ENCODE data around the gene KCND2. TPM values are rescaled to one million over a fixed set of nuclear protein-coding genes. Genes with fewer than 3 reads are reported as not detected.

KCND2 gene
- total RNA-seq, 4 donors from 2014 or later: 0.07 to 0.93 (median 0.30) TPM

DNA sequence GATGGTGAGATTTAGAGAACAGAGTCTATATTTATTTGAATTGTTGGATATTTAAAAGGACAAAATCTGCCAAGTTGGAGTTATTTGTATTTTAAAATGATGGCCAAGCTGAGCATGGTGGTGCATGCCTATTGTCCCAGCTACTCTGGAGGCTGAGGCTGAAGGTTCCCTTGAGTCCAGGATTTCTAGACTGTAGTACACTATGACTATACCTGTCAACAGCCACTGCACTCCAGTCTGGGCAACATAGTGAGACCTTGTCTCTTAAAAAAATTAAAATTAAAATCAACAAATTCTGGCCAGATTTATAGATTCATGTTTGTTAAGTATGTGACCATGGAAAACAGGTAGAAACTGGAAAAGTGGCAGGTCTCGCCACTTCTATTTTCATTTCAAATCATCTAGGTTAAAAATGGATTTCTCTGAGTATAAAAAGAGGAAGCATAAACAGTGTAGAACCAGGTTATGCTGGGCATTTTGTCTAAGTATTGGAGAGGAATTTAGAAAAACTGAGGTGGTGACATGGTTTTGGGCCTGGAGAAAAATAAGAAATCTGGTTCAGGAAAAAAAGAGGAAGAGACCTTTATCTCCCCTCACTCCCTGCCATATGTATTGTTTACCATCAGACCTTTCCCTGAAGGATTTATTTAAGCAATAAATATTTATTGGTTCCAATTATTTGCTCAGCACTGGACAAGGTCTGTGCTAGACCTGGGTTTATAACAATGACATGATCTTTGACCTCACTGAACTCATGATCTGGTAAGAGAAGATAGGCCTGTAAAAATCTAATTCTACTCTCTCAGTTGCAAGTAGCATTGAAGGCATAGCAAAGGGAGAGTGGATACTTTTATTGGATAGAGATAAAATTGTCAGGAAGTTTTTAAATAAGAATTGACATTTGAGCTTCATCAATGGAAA is 450.8 kb downstream of the KCND2 start:
- H3K4me3 ChIP-seq: no peak overlapping the region
- in situ Hi-C loops (cut with MboI; ENCODE audit: low sequenced_read_pairs in 4 of 4): no loop called here
- H3K4me1 ChIP-seq: no peaks in the 10 kb centered on the region
- intact Hi-C loops (cut with DNase I; ENCODE audit: low total_unique reads): no loop called here
- DNase-seq (no peak), ATAC-seq (no peak)
- H3K36me3 ChIP-seq: no peaks in the 10 kb centered on the region
- H3K9me3 ChIP-seq: no peaks in the 10 kb centered on the region
- H3K27me3 ChIP-seq: no peaks in the 10 kb centered on the region
- H3K27ac ChIP-seq: no peak overlapping the region
- TF ChIP-seq, protein P1, sequence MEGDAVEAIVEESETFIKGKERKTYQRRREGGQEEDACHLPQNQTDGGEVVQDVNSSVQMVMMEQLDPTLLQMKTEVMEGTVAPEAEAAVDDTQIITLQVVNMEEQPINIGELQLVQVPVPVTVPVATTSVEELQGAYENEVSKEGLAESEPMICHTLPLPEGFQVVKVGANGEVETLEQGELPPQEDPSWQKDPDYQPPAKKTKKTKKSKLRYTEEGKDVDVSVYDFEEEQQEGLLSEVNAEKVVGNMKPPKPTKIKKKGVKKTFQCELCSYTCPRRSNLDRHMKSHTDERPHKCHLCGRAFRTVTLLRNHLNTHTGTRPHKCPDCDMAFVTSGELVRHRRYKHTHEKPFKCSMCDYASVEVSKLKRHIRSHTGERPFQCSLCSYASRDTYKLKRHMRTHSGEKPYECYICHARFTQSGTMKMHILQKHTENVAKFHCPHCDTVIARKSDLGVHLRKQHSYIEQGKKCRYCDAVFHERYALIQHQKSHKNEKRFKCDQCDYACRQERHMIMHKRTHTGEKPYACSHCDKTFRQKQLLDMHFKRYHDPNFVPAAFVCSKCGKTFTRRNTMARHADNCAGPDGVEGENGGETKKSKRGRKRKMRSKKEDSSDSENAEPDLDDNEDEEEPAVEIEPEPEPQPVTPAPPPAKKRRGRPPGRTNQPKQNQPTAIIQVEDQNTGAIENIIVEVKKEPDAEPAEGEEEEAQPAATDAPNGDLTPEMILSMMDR (IDR thresholded peaks at IDR 0.05 in 4 of 5, conservative IDR thresholded peaks at IDR 0.05 in 1 of 5): no peak
- no peak for TF ChIP-seq POLR2A (IDR thresholded peaks at IDR 0.05)

GRCh38 chr7:120724448-120724847 is 451.5 kb downstream of the KCND2 start:
- no peaks in the 10 kb centered on the region for H3K9me3 ChIP-seq
- intact Hi-C loops (cut with DNase I; ENCODE audit: low total_unique reads): no loop called here
- H3K4me1 ChIP-seq: no peaks in the 10 kb centered on the region
- H3K27me3 ChIP-seq: no peaks in the 10 kb centered on the region
- H3K27ac ChIP-seq: no peak overlapping the region
- in situ Hi-C loops (cut with MboI; ENCODE audit: low sequenced_read_pairs in 4 of 4): no loop called here
- TF ChIP-seq, protein P1 (IDR thresholded peaks at IDR 0.05 in 4 of 5, conservative IDR thresholded peaks at IDR 0.05 in 1 of 5): no peak
- TF ChIP-seq POLR2A (IDR thresholded peaks at IDR 0.05): no peak
- ATAC-seq: no peak
- H3K36me3 ChIP-seq: no peaks in the 10 kb centered on the region
- DNase-seq: no peak
- H3K4me3 ChIP-seq: no peak overlapping the region

DNA sequence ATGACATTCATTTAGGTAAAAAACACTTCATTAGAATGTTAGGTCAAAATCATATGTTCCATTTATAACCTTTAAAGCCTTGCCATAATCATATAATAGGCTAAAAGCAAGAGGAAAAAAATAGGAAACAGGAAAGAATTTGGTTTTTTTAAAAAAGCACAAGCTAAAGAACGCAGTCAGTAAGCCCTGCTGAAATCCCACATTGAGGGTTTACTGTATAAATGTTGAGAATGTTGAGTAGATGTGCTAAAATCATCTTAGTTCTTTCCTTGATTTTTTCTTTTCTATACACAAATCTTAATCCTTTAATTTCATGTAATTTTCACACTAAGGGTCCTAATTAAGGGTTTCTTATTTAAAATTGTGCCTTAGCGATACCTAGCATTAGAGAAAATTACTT is 452.0 kb downstream of the KCND2 start:
- TF ChIP-seq POLR2A (IDR thresholded peaks at IDR 0.05): no peak
- TF ChIP-seq, protein P1 (IDR thresholded peaks at IDR 0.05 in 4 of 5, conservative IDR thresholded peaks at IDR 0.05 in 1 of 5): no peak
- in situ Hi-C loops (cut with MboI; ENCODE audit: low sequenced_read_pairs in 4 of 4): no loop called here
- ATAC-seq: no peak

DNA sequence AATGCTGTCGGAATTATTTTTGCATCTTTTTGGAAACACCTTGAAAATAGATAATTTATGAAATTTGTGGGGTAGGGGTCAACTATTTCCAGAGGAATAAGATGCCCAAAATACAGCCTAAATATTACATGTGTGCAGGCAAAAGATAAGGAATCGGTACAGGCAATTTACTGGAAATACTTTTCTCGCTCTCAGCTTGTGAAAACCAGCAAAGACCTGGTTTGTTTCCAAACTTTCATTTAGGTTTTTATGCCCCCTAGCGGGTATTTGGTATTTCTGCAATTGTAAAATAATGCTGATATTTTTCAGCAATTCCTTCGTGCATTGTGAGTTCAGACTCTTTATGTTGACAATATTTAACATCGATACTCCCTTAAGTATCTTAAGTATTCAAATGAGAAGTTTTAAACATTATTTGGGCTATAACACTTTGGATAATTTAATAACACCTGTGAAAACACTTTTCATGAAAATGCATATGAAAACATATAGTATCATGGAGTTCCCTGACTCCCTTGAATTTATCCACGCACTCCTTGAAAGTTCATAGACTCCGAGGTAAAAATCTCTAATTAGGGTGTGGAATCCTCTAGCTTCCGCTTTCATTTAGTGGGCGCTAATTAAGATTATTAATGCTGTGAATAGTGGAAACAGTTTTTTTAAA is 452.5 kb downstream of the KCND2 start:
- intact Hi-C loops (cut with DNase I; ENCODE audit: low total_unique reads): no loop called here
- H3K27ac ChIP-seq: no peak overlapping the region
- H3K36me3 ChIP-seq: no peaks in the 10 kb centered on the region
- no peaks in the 10 kb centered on the region for H3K9me3 ChIP-seq
- DNase-seq: no peak
- ATAC-seq: no peak
- no peaks in the 10 kb centered on the region for H3K4me1 ChIP-seq
- TF ChIP-seq POLR2A (IDR thresholded peaks at IDR 0.05): no peak
- TF ChIP-seq, protein P1 (IDR thresholded peaks at IDR 0.05 in 4 of 5, conservative IDR thresholded peaks at IDR 0.05 in 1 of 5): peak in 4 of 5 experiments; percentile 16 to 58 (median 32)
- H3K4me3 ChIP-seq: peak overlapping the region in 1 of 4 donors; percentile 16
- no peaks in the 10 kb centered on the region for H3K27me3 ChIP-seq
- in situ Hi-C loops (cut with MboI; ENCODE audit: low sequenced_read_pairs in 4 of 4): no loop called here

More for the DNA sequence above, 452.0 kb downstream of the KCND2 start:
- no peaks in the 10 kb centered on the region for H3K9me3 ChIP-seq
- no peaks in the 10 kb centered on the region for H3K4me1 ChIP-seq
- no peaks in the 10 kb centered on the region for H3K36me3 ChIP-seq
- intact Hi-C loops (cut with DNase I; ENCODE audit: low total_unique reads): no loop called here
- H3K4me3 ChIP-seq: peak overlapping the region in 1 of 4 donors; percentile 16
- no peak overlapping the region for H3K27ac ChIP-seq
- no peak for DNase-seq
- H3K27me3 ChIP-seq: no peaks in the 10 kb centered on the region

Measured in gastrocnemius medialis (tissue), 4 donors.